SK-N-MC (cell line): ENCODE results near the gene RTN3.

Experiments
- EZH2 ChIP-seq: fragments of 200-600 bp; sonication (generic); IDR thresholded peaks from one replicate; pipeline ENCODE4 v1.6.1; 2017; ENCODE audit warnings: antibody characterized with exemption
- FOXP2 ChIP-seq: optimal IDR thresholded peaks from 2 replicates; pipeline ENCODE3; 2011; ENCODE audit warnings: mild to moderate bottlenecking, moderate library complexity; ENCODE audit not compliant: insufficient read depth; ENCODE audit errors: extremely low read length, control extremely low read depth
- POLR2AphosphoS5 ChIP-seq: IDR thresholded peaks from 2 replicates; pipeline ENCODE4 v1.6.1; 2012; ENCODE audit warnings: mild to moderate bottlenecking, low read depth, low read length, borderline replicate concordance

- TF ChIP-seq POLR2AphosphoS5 (no peak; the same call in 1 of the 2 replicates), EZH2 (no peak), FOXP2 (no peak)
These were observed 79.3 kb downstream of the RTN3 start for GRCh38 chr11:63760487-63761079.
